ENCODE measurements around the gene ACTR8.

ACTR8 gene

DNA sequence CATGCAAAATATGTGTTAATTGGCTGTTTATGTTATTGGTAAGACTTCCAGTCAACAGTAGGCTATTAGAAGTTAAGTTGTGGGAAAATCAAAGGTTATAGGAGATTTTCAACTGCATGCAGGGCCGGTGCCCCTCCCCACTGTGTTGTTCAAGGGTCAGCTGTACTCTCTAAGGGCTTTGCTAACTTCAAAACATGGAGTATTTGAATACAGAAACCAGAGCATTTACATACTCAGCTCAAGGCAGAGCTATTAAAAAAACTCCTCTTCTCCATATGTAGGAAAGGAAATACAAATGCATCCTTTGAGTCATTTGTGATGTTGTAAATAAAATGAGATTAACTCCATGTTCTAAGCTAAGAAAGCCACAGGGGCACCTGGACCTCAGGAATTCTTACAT is 18.8 kb downstream of the ACTR8 start:
- DNase-seq (ENCODE audit: low spot score): no peak

DNA sequence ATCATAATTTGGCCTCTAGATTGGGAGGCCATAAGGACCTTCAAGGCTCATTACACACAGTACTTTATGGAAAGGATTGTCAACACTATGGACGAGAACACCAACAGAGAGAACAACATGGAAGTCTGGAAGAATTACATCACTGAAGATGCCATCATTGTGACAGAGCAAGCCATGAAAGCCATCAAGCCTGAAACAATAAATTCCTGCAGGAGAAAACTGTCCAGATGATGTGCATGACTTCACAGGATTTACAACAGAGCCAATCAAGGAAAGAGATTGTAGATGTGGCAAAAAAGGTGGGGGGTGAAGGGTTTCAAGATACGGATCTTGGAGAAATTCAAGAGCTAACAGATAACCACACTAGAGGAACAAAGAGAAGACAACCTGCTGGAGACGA is 19.7 kb downstream of the ACTR8 start:
- no peak for DNase-seq (ENCODE audit: low spot score)

DNA sequence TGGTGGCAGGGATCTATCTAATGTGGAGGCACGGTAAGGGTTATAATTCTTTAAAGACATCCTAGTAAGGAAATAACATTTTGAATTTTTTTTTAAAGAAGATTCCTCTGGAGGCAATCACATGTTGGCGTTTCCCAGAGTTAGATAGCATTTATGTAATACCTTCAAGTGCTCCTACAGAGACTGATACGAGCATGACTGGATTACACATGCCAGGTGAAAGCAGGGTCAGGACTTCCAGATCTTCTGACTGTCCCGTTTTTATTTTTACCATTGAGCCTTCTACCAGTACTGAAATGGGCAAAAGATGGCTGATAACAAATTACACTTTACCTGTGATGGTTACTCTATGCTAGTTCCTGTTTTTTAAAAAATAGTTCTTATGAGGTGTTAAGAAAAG is 21.8 kb downstream of the ACTR8 start:
- DNase-seq (ENCODE audit: low spot score): no peak

DNA sequence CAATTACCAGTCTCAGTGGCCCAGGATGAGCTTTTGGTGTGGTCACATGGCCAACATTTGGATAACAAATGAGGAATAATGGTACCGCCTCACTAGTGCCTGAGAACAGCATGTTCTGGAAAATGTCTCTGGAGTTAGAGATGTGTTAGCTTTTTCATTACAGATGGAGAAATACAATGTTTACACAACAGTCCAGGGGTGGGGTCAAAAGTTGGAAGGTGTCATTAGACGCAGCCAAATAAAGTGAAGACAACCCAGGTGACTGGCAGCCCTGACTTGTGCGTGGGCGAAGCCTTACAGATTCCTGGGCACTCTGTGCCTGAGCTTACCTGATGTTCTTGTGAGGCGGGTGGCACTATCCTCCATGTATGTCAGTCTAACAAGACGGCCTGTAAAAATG is 22.8 kb downstream of the ACTR8 start:
- DNase-seq (ENCODE audit: low spot score): no peak

DNA sequence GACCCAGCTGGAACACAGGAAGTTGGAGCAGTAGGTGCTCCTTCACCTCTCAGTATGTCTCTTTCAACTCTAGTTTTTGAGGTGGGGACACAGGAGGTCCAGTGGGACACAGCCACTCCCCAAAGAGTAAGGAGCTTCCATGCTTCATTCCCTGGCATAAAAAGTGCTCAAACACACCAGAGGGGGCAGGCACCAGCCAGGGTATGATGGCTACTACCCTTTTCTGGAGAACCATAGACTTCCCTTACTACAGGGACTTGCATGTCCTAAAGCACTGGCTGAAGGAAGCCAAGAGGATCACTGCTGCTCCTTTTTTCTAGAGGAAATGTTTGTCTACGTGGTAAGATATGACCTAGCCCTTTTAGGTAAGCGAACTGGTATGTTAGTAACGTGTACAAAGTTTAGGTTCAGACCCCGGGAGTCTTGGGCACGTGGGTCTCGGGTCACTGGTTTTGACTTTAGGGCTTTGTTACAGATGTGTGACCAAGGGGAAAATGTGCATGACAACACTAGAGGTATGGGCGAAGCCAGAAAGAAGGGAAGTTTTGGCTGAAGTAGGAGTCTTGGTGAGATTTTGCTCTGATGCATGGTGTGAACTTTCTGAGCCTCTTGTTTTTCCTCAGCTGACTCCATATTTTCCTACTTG is 23.7 kb downstream of the ACTR8 start:
- no peak for DNase-seq (ENCODE audit: low spot score)

DNA sequence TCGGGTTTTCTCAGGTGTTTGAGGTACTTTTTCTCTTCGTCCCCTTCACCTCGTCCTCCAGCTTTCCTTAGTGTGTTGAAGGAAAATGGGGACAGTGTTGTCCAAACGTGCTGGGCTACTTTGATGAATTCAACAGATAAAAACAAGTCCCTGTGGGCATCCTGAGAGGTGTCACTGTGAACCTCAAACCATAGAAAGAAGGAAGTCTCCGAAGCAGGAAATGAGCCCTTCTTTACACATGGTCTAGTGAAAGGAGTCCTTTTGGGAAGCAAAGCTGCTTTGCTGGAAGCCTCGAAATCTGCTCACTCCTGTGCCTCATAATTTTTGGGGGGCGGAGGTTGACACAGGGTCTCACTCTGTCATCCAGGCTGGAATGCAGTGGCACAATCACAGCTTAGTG is 25.0 kb downstream of the ACTR8 start:
- no peak for DNase-seq (ENCODE audit: low spot score)

DNA sequence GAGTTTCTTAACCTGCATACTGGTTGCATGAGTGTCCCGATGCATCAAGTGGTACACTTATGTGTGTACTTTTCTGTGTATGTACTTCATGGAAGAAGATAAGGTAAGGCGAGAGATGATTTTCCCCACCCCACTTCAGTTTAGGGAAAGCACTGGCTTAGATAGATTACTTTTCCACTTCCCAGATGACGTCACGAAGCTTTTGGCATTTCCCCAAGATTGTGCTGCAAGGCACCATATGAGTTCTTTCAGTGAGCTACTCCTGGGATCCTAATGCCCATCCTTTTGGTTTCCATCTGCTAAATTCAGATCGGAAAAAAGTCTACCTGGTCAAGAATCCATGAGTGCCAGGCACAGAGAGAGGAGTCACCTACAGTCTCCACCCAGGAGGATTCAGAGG is 31.1 kb downstream of the ACTR8 start:
- no peak for DNase-seq (ENCODE audit: low spot score)

DNA sequence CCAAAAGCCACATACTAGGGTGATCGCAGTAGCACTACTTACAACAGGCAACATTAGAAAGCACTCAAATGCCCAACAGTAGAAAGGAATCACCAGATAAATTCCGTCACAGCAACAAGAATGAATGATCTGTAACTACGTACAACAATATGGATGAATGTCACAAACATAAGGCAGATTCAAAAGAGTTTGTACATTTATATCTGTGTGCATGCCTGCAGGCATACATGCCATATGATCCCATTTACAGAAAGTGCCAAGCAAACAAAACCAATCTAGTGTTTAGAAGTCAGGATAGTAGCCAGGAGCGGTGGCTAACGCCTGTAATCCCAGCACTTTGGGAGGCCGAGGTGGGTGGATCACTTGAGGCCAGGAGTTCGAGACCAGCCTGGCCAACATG is 32.0 kb downstream of the ACTR8 start:
- DNase-seq (ENCODE audit: low spot score): no peak

DNA sequence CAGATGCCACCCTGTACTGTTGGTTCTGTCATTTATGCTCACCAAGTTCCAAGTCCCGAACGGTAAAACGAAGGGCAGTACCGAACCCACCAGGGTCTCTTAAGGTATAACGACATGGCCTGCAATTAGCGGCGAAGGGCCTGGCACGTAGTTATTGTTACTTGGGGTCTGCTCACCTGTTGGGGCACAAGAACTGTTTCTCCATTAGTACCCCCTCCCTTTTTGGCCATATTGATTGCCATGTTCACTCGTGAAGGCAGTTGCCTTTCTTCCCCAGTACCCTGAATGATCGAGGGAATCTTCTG is 35.1 kb downstream of the ACTR8 start:
- no peak for DNase-seq (ENCODE audit: low spot score)

DNA sequence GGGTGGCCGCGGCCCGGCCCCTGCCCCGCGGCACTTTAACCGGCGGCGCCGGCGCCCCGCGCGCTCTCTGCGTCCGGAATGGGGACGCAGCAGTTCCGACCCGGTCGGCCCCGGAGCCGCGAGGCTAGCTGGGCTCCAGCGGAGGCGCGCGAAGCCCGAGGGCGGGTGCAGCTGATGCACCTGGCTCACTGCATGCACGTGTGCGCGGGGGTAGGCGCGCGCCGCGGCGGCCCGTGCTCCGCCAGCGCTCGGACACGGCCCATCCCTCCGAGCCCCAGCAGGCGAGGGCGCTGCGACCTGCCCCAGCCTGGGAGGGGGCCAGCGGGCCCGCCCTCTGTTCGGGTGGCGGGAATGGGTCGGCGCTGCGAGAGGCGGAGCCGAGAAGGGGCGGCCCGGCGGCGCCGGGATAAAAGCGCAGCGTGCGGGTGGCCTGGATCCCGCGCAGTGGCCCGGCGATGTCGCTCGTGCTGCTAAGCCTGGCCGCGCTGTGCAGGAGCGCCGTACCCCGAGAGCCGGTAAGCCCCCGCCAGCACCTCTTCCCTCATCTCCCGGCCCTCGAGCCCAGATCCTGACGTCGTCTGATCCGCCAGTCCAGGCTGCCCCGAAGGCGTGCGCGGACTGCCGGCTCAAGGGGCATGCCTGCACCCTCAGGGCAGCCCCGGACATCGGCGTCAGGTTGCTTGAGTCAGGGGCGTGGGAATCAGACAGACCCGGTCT is 35.7 kb downstream of the ACTR8 start, which contains the start of the genes CHDH and IL17RB:
Gene CHDH (minus strand): TSS at position 286 of the 717 bp plus-strand sequence. CDS start 22,411 bp downstream, outside the sequence.
Gene IL17RB (plus strand): TSS at position 435 of the 717 bp plus-strand sequence. CDS start 21 bp downstream, at position 456.
- DNase-seq (ENCODE audit: low spot score): no peak

DNA sequence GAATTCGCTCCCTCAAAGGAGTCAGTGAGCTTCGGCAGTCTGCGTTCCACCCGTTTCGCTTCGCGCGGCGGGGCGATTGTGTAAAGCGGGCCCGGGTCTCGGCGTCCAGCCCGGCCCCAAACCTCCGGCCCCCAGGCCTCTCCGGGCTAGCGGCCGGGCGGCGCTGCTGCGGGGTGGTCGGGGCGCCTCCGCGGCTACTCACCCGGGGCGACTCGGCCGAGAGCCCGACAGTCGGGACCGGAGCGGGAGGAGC is 36.1 kb downstream of the ACTR8 start:
- DNase-seq (ENCODE audit: low spot score): no peak

DNA sequence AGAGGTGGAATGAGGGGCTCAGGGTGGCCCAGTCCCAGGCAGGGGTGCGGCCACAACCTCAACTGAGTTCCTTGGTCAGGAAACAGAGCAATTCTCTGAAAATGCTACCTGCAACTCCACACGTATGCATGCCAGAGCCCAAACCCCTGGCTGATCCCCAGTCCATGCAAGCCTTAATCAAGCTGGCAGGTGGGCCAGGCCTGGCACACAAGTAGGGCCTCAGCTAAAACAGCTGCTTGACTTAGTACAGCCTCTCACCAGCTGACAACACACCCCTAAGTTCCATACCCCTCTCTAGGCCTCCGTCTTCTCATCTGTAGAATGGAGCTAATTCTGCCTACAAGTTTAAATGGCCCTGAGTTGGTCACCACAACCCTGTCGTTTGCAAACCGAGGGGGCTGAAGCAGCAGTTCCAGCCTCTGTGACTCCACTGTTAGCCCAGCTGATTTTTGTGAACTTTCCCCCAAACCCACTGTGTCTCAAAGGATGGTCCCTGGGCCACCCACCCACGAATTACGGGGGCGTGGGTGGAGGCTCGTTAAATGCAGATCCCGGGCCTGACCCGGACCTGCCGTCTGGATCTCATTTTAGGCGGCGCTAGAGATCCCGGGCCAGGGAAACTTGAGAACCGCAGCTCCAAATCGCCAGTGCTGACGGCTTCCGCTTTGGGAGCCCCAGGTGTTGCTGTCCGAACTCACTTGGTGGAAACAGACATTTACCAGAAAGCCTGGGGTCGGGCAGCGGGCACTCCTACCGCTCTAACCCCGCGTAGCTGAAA is 36.7 kb downstream of the ACTR8 start:
- DNase-seq (ENCODE audit: low spot score): no peak

DNA sequence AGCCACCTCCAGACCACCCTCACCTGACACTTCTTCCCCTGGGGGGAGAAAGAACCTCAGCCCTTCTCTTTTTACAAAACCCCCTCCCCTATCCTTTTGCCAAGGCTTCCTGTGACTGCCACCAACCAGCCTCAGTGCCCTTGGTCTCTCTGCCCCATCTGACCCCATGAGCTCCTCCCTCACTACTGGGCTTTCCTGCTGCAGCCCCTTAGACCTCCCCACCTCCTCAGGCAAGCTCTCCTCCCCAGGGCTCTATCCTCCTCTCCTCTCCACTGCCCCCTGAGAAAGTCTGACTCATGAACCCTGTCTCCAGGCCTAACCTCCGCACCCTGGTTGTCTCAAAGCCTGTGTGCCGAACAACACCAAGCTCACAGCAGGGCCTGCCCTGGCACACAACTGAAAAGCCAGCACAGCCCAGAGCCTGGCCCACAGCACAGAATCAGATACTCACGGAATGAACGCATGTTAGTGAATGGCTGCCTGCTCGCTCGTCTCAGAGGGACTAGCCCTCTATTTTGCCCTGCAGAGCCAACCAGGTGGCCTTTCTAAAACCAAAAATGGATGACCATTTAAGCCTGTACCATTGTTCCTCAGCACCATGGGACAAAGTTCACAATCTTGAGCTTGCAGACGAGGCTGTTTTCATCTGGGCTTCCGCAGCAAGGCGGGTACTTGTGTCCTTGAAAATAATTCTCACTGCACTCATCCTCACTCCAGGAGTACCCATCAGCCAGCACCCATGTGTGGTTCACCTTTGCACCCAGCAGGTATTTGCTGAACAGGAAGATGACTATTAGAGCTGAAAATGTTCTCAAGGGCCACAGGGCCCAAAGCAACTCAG is 37.5 kb downstream of the ACTR8 start:
- DNase-seq (ENCODE audit: low spot score): no peak

DNA sequence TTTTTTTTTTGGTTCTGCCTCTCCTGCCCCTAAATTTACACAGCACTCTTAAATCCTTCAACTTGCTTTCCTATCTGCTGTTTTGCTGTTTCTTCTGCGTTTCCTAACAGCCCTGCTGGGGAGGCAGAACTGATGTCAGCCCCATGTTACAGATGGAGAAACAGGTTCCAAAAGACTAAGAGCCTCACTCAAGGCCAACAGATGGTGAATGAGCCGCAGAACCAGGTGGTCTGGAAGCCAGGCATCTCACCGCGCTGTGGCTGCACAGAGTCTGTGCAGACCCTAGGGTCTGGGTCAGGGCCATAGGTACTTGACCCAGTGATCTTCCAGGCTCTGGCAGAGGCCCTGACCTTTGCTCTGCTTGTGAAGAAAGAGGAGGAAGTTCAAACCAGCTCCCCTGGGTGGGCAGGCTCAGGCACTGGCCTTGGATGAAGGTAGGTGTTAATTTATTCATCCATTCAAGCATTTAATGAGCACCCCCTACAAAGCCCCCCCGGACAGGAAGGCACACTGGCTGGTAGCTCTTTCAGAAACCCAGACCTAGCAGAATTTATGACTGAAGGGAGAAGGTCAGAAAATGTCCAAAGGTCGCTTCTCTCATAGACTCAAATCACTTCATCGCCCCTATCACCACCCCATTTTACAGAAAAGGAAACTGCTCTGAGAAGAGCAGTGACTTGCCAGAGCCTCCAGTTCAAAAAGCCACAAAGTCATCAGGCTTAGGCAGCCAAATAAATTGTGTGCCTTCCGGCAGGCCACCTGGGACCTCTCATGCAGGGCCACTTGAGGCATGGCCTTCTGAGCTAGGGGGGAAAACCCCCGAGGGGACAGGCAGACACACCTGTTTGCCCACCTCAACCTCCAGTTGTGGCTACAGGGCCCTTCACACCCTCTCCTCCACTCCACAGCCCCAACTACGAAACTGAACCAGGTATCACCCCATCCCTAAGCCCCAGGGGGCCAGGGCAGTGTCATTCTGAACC is 38.5 kb downstream of the ACTR8 start:
- no peak for DNase-seq (ENCODE audit: low spot score)

DNA sequence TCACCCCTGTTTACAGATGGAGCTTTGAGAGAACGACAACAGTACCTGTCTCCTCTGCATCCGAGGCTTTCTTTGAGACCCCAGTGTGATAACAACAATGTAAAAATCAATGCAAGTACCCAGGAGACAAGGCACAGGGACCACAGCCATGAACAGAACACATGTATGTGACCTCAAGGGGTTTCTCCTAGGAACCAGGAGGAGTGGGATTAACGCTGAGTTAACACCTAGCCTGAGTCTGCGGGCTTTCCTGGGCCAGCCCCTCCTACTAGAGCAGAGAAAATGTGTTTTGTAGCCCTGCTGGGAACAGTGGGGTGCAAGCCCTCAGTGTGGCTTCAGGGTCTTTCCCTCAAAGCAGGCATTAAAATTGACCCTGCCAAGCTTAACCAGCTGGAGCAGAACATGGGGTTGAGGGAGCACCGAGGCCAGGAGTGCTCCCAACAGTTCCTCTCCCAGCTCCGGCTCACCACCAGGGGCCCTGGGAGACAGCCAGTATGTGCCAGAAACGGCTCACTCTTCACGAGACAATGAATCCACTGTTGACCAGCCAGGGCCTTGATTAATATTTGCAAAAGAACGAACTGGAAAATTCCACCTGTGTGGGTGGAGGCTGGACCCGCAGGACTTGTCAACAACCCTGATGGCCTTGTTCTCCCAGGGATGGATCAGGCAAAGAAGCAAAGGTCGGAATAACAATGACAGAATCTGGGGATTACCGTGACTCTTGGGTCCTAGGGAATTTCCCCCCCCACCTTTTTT is 39.3 kb downstream of the ACTR8 start:
- no peak for DNase-seq (ENCODE audit: low spot score)

DNA sequence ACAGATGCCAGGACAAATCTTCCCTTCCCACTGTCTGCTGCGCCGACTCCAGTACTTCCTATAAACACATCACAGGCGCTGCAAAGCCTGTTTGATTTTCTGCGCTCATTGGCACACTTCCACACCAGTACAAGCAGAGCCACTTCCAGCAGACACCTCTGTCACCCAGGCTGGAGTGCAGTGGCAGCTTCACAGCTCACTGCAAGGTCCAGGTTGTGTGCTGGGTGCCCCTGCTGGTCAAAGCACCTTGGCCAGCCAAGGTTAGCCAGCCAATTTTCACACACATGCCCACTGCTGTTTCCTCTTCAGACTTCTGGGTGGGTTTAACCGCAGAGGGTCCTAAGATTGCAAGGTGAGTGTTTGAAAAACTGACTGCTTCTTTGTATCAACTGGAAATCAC is 40.7 kb downstream of the ACTR8 start:
- DNase-seq (ENCODE audit: low spot score): no peak

DNA sequence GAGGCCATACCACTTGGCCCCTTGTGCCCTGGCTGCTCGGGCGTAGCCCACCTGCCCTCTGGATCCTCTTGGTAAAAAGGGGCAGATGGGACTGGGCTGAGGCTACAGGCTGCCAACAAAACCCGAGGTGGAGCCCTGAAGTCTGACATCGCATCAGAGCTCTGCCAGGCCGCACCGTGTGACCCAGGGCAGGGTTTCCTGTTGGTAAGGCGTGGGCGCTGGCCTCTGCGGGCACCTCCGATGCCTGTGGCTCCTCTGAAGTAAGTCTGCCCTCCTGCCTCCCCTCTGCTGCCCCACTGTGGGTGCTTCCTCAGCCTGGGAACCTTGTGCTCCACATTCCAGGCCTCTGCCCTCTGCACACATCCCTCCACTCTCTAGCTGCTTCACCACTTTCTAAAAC is 44.6 kb downstream of the ACTR8 start:
- DNase-seq (ENCODE audit: low spot score): no peak

DNA sequence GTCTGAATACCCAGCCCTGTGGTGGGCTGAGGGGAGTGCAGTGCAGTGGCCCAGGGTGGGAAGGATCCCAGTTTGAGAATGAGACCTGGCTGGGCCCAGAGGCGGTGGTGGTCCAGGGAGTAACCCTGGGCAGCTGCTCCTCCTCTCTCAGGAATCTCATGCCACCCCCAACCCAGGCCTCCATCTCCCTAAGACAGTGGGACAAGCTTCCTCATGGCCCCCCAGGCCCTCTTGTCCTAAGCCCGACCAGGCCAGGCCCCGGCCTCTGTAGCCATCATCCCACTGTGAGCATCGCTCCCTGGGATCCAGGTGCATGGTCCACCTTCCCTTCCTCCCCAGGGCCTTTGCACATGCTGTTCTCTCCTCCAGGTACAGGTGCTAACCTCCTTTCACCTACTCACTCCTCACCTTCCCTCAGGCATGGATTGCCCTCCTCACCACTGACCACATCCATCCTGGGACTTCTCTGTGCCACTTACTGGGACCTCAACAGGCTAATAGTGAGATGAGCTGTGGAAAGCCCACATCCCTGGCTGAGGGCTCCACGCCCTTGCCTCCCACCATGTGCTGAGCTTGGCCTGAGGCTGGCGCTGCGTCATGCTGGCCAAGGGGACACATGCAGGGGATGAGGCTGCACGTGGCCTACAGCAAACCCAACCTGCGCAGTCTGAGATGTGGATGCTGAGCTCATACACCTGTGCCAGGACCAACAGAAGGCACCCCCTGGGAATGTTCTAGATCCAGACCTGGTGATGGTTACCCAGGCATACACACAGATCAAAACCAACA is 45.7 kb downstream of the ACTR8 start:
- no peak for DNase-seq (ENCODE audit: low spot score)

DNA sequence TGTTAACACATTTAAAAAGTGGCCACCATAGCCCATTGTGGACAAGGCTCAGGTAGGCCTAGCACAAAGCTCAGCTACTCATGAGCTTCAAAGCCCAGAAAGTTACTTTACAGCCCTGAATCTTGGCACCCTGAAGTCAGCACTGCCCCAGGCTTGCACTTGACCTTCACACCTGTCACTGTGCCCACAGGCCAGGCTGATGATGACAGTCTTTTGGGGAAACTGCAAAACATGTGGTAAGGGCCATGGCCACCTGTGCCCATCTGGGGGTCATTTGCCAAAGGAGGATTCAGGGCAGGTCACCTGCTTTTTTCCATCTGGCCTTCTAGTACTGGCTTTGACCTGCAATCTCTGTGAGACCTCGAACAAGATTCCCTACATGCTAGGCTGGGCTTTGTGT is 46.7 kb downstream of the ACTR8 start:
- no peak for DNase-seq (ENCODE audit: low spot score)

All from hematopoietic multipotent progenitor cell treated with erythropoietin and hydrocortisone succinate and interleukin-3 and kit ligand, for 15 days (in vitro differentiated cells).